K562 (cell line): ENCODE data around the gene UTS2R. TPM values are rescaled to one million over a fixed set of nuclear protein-coding genes. Genes with fewer than 3 reads are reported as not detected.

Source experiments
- GATAD2B ChIP-seq: fragments of 450-650 bp; IDR thresholded peaks from 2 replicates; pipeline ENCODE4 v1.6.1; 2017; ENCODE audit warnings: mild to moderate bottlenecking, borderline replicate concordance
- MTA3 ChIP-seq: fragments of 450-650 bp; formaldehyde crosslinking; IDR thresholded peaks from 2 replicates; pipeline ENCODE4 v1.6.1; 2017; ENCODE audit warnings: mild to moderate bottlenecking, borderline replicate concordance
- NR0B1 ChIP-seq: fragments of 450-650 bp; IDR thresholded peaks from one replicate; pipeline ENCODE4 v1.6.1; 2018; ENCODE audit warnings: mild to moderate bottlenecking, moderate library complexity; ENCODE audit not compliant: partially characterized antibody
- PML ChIP-seq: IDR thresholded peaks from 2 replicates; pipeline ENCODE4 v1.6.1; 2012; ENCODE audit warnings: low read length, inconsistent platforms
- RREB1 ChIP-seq: fragments of 250-450 bp; sonication (Bioruptor Pico); IDR thresholded peaks from 2 replicates; pipeline ENCODE4 v1.4.0; 2020
- SFPQ ChIP-seq: fragments of 200-400 bp; formaldehyde crosslinking; IDR thresholded peaks from 2 replicates; pipeline ENCODE4 v1.6.1; 2017; ENCODE audit warnings: mild to moderate bottlenecking, low read depth, low read length, moderate library complexity
- SP2 ChIP-seq: IDR thresholded peaks from 2 replicates; pipeline ENCODE4 v1.6.1; 2011; ENCODE audit warnings: mild to moderate bottlenecking, low read depth, low read length, moderate library complexity; ENCODE audit not compliant: poor library complexity, severe bottlenecking; ENCODE audit errors: extremely low read depth
- TRIM24 ChIP-seq, 2 experiments: fragments of 450-650 bp; IDR thresholded peaks; 2 replicates each; pipeline ENCODE4 v1.6.1; 2016
- ZBTB11 ChIP-seq, 3 experiments: fragments of 200-800 bp in 1 of 3; fragments of 250-450 bp in 1 of 3; fragments of 450-650 bp in 1 of 3; sonication (Bioruptor Pico) in 1 of 3; sonication (Bioruptor generic) in 1 of 3; formaldehyde crosslinking in 1 of 3; IDR thresholded peaks; 2 replicates each; pipeline versions ENCODE4 v1.6.1 to v1.8.0; 2016 to 2022; ENCODE audit warnings: mild to moderate bottlenecking in 2 of 3, missing genetic modification characterization in 2 of 3, missing compliant biosample characterization in 1 of 3, moderate library complexity in 1 of 3
- polyA plus RNA-seq, 8 experiments: library from polyadenylated mRNA; depleted of rRNA in 4 of 8; stranded (reverse) in 5 of 8; unstranded in 3 of 8; fragments of >200 nt; fragmentation: Nextera tagmentation in 2 of 8; fragmentation: Illumina TruSeq in 1 of 8; extraction: Ambion mirVana in 2 of 8; extraction: Trizol in 1 of 8; gene quantifications; 2 replicates each; pipeline versions ENCODE4 v1.2.1 to v1.2.3, GENCODE V29; 2011 to 2014; ENCODE audit warnings: inconsistent platforms in 1 of 8, missing spikeins in 1 of 8
- total RNA-seq, 7 experiments: library from RNA; depleted of rRNA in 6 of 7; stranded (reverse); fragments of >200 nt in 6 of 7; fragmentation: Illumina TruSeq in 2 of 7; extraction: Trizol in 2 of 7; gene quantifications; 2 replicates each; pipeline versions ENCODE4 v1.2.1 to v1.2.3, GENCODE V29; 2011 to 2021; ENCODE audit warnings: low replicate concordance in 1 of 7

UTS2R gene
- total and polyA plus RNA-seq, 9 of the 15 experiments (the other 6 are each of a cell fraction or from before 2014, with no cell fraction given) = 0.22 TPM; not detected in 8

- 0 out of 6 replicates have a peak, but pooled peaks of 1 of the 3 experiments have one; percentile 48 for TF ChIP-seq ZBTB11 (CRISPR knock-in tag; IDR thresholded peaks at IDR 0.05)
- TF ChIP-seq RREB1 (CRISPR knock-in tag) = no peak
- TF ChIP-seq NR0B1 = no peak
- peak; percentile 61; the same call in 1 of the 2 replicates for TF ChIP-seq PML
- TF ChIP-seq TRIM24 (IDR thresholded peaks at IDR 0.05) = no peak
- TF ChIP-seq MTA3 = peak; percentile 84
- TF ChIP-seq GATAD2B = peak; percentile 96
- no peak for TF ChIP-seq SP2
- TF ChIP-seq SFPQ = no peak
Measured at GRCh38 chr17:82418001-82418986, 46.7 kb downstream of the UTS2R start, which contains the start of the genes HEXD and OGFOD3 (continued).
